NCI-H2107 treated with DMSO at 0.1 percent for 48 hours (cell line): ENCODE results near the gene NPY1R.

Experiments used
- DNase-seq: peaks from one replicate; lab custom pipeline; 2025; ENCODE audit not compliant: unreplicated experiment; lab: John Stamatoyannopoulos, UW

Gene NPY1R

DNA sequence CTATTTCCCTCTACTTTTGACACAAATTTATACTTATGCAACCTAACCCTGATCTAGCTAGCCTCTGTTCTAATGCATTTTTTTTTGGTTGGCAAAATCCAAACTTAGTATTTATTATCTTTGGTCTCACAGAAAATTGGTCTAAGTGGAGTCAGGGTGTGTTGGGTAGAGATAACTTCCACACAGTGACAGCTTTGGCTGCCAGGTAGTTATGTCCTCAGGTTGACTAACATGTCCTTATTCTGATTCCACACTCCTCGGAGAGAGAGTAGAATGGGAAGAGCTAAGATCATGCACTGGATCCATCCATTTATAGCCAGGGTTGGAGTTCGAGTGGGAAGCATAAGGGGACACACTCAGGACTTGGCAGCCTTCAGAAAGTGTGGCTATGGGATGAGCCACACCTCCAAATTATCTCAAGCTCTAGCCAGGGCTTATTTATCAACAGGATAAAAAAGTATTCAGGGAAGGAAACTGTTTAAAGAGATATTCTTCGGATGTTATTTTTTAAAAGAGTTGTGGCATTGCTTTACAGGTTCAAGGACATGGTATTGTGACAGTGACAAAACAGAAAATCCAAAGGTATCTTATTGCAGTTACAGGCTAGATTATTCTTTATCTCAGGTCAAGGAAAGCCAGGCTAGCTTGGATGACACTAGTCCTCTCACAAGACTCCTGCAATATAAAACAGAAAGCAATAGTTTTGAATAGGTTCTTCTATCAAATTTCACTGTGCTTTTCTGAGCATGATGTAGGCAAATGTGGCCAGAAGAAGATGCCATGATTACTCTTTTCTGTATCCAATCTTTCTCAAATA is 51.5 kb downstream of the NPY1R start:
- no peak for DNase-seq

DNA sequence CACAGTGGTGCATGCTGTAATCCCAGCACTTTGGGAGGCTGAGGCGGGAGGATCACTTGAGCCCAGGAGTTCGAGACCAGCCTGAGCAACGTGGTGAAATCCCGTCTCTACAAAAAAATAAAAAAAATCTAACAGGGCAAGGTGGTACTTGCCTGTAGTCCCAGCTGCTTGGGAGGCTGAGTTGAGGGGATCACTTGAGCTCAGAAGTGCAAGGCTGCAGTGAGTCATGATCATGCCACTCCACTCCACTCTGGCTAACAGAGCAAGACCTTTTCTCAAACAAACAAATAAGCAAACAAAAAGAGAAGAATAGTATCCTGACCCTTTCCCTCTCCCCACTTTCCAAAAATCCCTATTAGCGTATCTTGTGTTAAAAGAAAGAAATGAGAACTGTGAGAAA is 52.7 kb downstream of the NPY1R start:
- no peak for DNase-seq

DNA sequence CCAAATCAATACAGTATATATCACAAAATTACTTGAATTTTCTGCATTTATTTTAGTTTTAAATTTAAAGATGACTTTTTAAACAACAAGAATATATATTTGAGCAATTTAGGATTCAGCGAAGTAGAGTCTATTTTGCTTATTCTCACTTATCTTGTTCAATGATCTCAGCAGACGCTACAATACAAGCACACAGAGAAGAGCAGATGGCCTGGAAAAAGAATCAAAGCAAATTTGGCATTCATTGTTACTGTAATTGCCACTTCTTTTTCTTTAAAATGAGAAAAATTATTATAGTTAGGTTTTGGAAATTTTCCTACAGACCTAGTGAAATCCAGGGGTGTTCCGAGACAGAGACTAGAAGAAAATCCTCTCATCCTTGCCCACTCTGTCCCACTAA is 57.5 kb downstream of the NPY1R start:
- DNase-seq, result no peak
